Measurements from ENCODE around the gene FGFBP1.

The FGFBP1 gene

DNA sequence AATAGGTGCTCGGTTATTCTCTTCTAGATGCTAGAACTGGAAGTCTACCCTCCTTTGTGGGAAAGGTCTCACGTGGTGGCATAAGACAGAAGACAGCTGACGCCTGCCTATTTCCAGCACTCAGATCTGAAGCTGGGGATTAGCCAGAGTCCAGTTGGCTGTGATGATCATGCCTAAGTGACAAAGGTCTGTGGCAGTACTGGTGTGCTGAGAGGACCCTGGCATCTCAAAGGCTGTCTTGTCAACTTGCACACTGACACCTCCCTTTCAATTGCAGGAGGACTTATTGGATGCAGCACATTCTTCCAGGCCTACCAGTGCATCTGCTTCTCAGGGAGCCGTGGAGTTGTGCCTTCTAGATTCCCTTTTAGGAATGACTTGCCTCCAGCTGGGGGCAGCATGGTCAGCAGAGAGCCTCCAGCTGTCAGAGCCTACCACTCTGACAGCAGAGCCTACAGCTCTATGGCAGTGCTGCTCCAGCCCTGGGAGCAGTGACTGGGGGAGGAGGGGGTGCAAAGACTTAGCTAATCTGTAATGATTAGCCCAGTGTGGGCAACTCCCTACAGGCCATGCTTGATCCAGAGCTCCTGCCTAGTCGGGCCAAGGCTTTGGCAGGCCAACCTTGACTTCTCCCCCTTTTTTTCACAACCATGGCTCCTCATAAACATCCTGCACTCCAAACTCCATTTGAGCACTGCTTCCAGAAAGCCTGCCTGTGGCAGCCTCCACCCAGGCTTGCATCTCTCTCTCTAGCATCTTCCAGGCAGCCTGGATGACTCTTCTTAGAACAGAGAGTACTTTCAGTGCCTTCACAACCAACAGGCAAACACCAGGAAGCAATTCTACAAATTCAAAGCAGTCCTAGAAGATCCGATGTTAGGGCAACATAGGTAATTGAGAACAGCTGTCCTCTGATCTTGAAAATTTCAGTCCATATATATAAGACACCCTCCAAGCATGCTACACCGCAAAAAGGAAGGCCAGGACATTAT lies 38.2 kb upstream of the FGFBP1 start:
- TF ChIP-seq, protein P1, sequence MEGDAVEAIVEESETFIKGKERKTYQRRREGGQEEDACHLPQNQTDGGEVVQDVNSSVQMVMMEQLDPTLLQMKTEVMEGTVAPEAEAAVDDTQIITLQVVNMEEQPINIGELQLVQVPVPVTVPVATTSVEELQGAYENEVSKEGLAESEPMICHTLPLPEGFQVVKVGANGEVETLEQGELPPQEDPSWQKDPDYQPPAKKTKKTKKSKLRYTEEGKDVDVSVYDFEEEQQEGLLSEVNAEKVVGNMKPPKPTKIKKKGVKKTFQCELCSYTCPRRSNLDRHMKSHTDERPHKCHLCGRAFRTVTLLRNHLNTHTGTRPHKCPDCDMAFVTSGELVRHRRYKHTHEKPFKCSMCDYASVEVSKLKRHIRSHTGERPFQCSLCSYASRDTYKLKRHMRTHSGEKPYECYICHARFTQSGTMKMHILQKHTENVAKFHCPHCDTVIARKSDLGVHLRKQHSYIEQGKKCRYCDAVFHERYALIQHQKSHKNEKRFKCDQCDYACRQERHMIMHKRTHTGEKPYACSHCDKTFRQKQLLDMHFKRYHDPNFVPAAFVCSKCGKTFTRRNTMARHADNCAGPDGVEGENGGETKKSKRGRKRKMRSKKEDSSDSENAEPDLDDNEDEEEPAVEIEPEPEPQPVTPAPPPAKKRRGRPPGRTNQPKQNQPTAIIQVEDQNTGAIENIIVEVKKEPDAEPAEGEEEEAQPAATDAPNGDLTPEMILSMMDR (IDR thresholded peaks at IDR 0.05; ENCODE audit: low read depth, low read length): peak; percentile 57; the same call in 1 of the 2 replicates
- Histone ChIP-seq H3K36me3 (peaks cover 79% of the 10 kb centered on the region), H3K27me3 (ENCODE audit: insufficient read depth, low read depth, severe bottlenecking) (no peaks in the 10 kb centered on the region), H3K9me3 (ENCODE audit: severe bottlenecking) (no peaks in the 10 kb centered on the region), H3K27ac (peak overlapping the region; percentile 59), H3K4me3 (ENCODE audit: low read depth, low read length) (no peak overlapping the region)
- peak; percentile 86 for DNase-seq

DNA sequence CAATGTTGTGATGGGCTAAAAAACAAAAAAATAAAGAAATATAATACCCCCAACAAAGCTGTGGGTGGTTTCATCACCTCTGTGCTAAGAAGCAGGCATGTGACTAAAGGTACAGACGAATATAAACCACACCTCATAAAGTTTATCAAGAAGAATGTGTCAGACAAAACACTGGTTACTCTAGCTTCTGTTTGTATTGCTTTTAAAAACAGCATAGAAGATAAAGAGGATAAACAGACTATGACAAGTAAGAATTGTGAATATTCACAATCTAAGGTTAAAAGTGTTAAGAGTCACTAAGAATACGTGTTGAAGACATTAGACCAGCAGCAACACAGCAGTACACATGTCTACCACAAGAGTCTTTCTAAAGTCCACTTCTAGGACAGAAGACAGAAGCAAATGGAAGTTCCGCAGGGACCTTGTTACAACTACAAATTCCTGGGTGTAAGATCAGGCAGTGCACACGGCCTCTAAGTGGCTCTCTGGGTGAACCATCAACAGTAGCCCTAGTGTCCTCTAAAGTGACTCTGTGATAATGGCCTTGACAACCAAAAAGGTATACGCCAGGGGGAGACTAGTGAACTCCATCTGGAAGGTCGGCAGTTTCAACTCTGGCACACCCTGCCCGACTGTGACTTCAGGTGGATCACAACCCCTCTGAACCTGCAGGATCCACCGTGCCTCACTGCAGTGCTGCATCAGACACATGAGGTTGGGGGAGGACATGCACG lies 32.7 kb upstream of the FGFBP1 start:
- DNase-seq: no peak
- H3K27ac ChIP-seq: no peak overlapping the region
- TF ChIP-seq, protein P1 (IDR thresholded peaks at IDR 0.05; ENCODE audit: low read depth, low read length): no peak
- H3K36me3 ChIP-seq: peaks cover 74% of the 10 kb centered on the region
- H3K4me3 ChIP-seq (ENCODE audit: low read depth, low read length): no peak overlapping the region
- no peaks in the 10 kb centered on the region for H3K27me3 ChIP-seq (ENCODE audit: insufficient read depth, low read depth, severe bottlenecking)
- H3K9me3 ChIP-seq (ENCODE audit: severe bottlenecking): no peaks in the 10 kb centered on the region

- TF ChIP-seq, protein P1 (IDR thresholded peaks at IDR 0.05; ENCODE audit: low read depth, low read length): no peak
- Histone ChIP-seq H3K27me3 (ENCODE audit: insufficient read depth, low read depth, severe bottlenecking) (no peaks in the 10 kb centered on the region), H3K9me3 (ENCODE audit: severe bottlenecking) (peaks cover 4% of the 10 kb centered on the region), H3K27ac (no peak overlapping the region), H3K36me3 (peaks cover 59% of the 10 kb centered on the region), H3K4me3 (ENCODE audit: low read depth, low read length) (no peak overlapping the region)
- no peak for DNase-seq
Observed at GRCh38 chr4:15968551-15969300, 30.2 kb upstream of the FGFBP1 start.

DNA sequence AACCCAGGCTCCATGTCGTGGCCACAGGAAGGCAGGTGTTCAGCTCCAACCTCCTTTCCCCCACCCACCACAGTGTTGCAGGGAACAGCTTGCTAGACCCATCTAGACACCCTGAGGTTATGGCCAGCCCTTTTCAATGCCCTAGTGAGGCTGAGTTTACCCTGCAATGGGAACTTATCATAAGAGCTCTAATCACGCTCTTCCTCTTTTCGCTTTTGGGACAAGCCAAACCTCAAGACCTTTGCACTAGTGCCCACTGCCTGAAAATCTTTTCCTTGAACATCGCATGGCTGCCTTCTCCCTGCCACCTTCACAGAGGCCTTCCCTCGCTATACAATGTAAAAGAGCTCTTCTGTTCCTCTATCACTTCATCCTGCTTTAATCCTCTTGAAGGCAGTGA lies 26.8 kb upstream of the FGFBP1 start:
- peaks cover 4% of the 10 kb centered on the region for H3K9me3 ChIP-seq (ENCODE audit: severe bottlenecking)
- H3K27me3 ChIP-seq (ENCODE audit: insufficient read depth, low read depth, severe bottlenecking): no peaks in the 10 kb centered on the region
- H3K4me3 ChIP-seq (ENCODE audit: low read depth, low read length): no peak overlapping the region
- TF ChIP-seq, protein P1 (IDR thresholded peaks at IDR 0.05; ENCODE audit: low read depth, low read length): no peak
- DNase-seq: peak; percentile 29
- peaks cover 28% of the 10 kb centered on the region for H3K36me3 ChIP-seq
- no peak overlapping the region for H3K27ac ChIP-seq

GRCh38 chr4:15964159-15964558 lies 25.6 kb upstream of the FGFBP1 start:
- no peak overlapping the region for H3K27ac ChIP-seq
- DNase-seq: peak; percentile 59
- TF ChIP-seq, protein P1 (IDR thresholded peaks at IDR 0.05; ENCODE audit: low read depth, low read length): peak; percentile 66

More at GRCh38 chr4:15964159-15964558, 25.6 kb upstream of the FGFBP1 start:
- Histone ChIP-seq H3K27me3 (ENCODE audit: insufficient read depth, low read depth, severe bottlenecking) (no peaks in the 10 kb centered on the region), H3K36me3 (peaks cover 18% of the 10 kb centered on the region), H3K4me3 (ENCODE audit: low read depth, low read length) (no peak overlapping the region), H3K9me3 (ENCODE audit: severe bottlenecking) (peaks cover 4% of the 10 kb centered on the region)

Data from WERI-Rb-1 (cell line).